ENCODE measurements around the gene INO80E. TPM values are rescaled to one million over a fixed set of nuclear protein-coding genes. Genes with fewer than 3 reads are reported as not detected.

The INO80E gene
- total and polyA plus RNA-seq, 2 of the 8 experiments (the other 6 are each of a cell fraction or from before 2014, with no cell fraction given): 43.0 to 91.2 TPM

GRCh38 chr16:29978564-29979270 is 17.3 kb upstream of the INO80E start:
- H4K8ac ChIP-seq (ENCODE audit: extremely low read depth, insufficient read depth, low read length): peak overlapping the region; percentile 54
- no peak overlapping the region for H2BK5ac ChIP-seq (ENCODE audit: low read depth, low read length)
- WGBS, 2 experiments (ENCODE audit: extremely low coverage in 1 of 2, insufficient coverage in 1 of 2, insufficient read length in 1 of 2, insufficient replicate concordance in 2 of 2, low coverage in 1 of 2, low lambda C conversion rate in 2 of 2, missing lambda C conversion rate in 1 of 2): 88% methylated on average over 9 of the region's 9 CpGs; no CpG with 5 or more reads in 1 of the 2 experiments
- H2AK5ac ChIP-seq (ENCODE audit: low read depth, low read length): no peak overlapping the region
- H2AFZ ChIP-seq (ENCODE audit: low read length): no peak overlapping the region
- FAIRE-seq (no peak), DNase-seq (ENCODE audit: low read depth in 1 of 2, low spot score in 2 of 2) (no peak)
- no peak overlapping the region for H3K18ac ChIP-seq (ENCODE audit: extremely low read depth, low read length)
- H3K23me2 ChIP-seq (ENCODE audit: low read depth, low read length): peaks cover 7% of the 10 kb centered on the region; the same call in 1 of the 2 replicates
- H4K20me1 ChIP-seq (replicated peaks in 1 of 2; ENCODE audit: control insufficient read depth in 1 of 2, insufficient read depth in 2 of 2, low read length in 2 of 2): peaks cover 4 to 18% of the 10 kb centered on the region in 2 experiments
- H3K4ac ChIP-seq (replicated peaks; ENCODE audit: insufficient read length, low read depth, low read length): no peak overlapping the region
- H3K14ac ChIP-seq (ENCODE audit: insufficient read length): no peak overlapping the region
- no peak overlapping the region for H2BK15ac ChIP-seq (ENCODE audit: low read length)
- no peak overlapping the region for H3K23ac ChIP-seq (ENCODE audit: insufficient read length)
- H3K4me1 ChIP-seq (replicated peaks in 1 of 4; ENCODE audit: control insufficient read depth in 3 of 4, insufficient read depth in 4 of 4, low read length in 3 of 4): peaks cover 4 to 20% (median 7%) of the 10 kb centered on the region in 4 experiments
- no peak overlapping the region for H4K5ac ChIP-seq (ENCODE audit: insufficient read length, low read depth, low read length)
- ChIA-PET POLR2A (ENCODE audit: partially characterized antibody) (interaction anchor here (0.9 to 1.3 kb wide), 4 partner anchors 11 to 95 kb away, joined by 3 read pairs; no protein-coding TSS in a partner anchor), CTCF (ENCODE audit: partially characterized antibody) (interaction anchor here (1.2 to 4.4 kb wide), 3 partner anchors 15 to 130 kb away, joined by 3 to 19 read pairs (median 4); no protein-coding TSS in a partner anchor)
- no peak overlapping the region for H3K4me3 ChIP-seq (ENCODE audit: extremely low read depth in 1 of 4, insufficient read depth in 2 of 4, low read depth in 3 of 4, low read length in 4 of 4)
- no peak overlapping the region for H3K56ac ChIP-seq (replicated peaks; ENCODE audit: insufficient read length, low read depth, low read length)
- H3K36me3 ChIP-seq (ENCODE audit: control insufficient read depth in 2 of 4, insufficient read depth in 4 of 4, low read length in 3 of 4): peaks cover 14 to 50% (median 44%) of the 10 kb centered on the region in 4 experiments
- peaks cover 25% of the 10 kb centered on the region for H3K79me1 ChIP-seq (ENCODE audit: low read depth, low read length)
- H3K79me2 ChIP-seq (ENCODE audit: control insufficient read depth in 1 of 2, insufficient read depth in 2 of 2, low read length in 2 of 2): peaks cover 9 to 34% of the 10 kb centered on the region in 2 experiments
- H3K27ac ChIP-seq (ENCODE audit: low read depth, low read length): no peak overlapping the region
- H2BK12ac ChIP-seq (ENCODE audit: low read depth, low read length): no peak overlapping the region
- H3K27me3 ChIP-seq (replicated peaks in 1 of 4; ENCODE audit: control insufficient read depth in 3 of 4, extremely low read depth in 1 of 4, insufficient read depth in 3 of 4, low read length in 3 of 4): no peaks in the 10 kb centered on the region
- H3K9me3 ChIP-seq (ENCODE audit: insufficient read depth in 2 of 2, low read depth in 1 of 2, low read length in 1 of 2): no peaks in the 10 kb centered on the region
- H3K4me2 ChIP-seq (ENCODE audit: insufficient read depth in 1 of 2, low read depth in 2 of 2, low read length in 2 of 2): no peak overlapping the region
- H4K91ac ChIP-seq (replicated peaks; ENCODE audit: insufficient read length, low read length): no peak overlapping the region
- H2BK120ac ChIP-seq (replicated peaks; ENCODE audit: low read depth, low read length): no peak overlapping the region
- no peak overlapping the region for H2BK20ac ChIP-seq (ENCODE audit: low read length)
- H3K9ac ChIP-seq (replicated peaks in 1 of 4; ENCODE audit: extremely low read depth in 1 of 4, low read depth in 3 of 4, low read length in 3 of 4): no peak overlapping the region
- TF ChIP-seq, protein P1, sequence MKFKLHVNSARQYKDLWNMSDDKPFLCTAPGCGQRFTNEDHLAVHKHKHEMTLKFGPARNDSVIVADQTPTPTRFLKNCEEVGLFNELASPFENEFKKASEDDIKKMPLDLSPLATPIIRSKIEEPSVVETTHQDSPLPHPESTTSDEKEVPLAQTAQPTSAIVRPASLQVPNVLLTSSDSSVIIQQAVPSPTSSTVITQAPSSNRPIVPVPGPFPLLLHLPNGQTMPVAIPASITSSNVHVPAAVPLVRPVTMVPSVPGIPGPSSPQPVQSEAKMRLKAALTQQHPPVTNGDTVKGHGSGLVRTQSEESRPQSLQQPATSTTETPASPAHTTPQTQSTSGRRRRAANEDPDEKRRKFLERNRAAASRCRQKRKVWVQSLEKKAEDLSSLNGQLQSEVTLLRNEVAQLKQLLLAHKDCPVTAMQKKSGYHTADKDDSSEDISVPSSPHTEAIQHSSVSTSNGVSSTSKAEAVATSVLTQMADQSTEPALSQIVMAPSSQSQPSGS (IDR thresholded peaks at IDR 0.05; ENCODE audit: low read length): no peak
- no peak for TF ChIP-seq CBX8 (IDR thresholded peaks at IDR 0.05; ENCODE audit: borderline replicate concordance, low read depth, low read length)
- TF ChIP-seq SAP30 (IDR thresholded peaks at IDR 0.05; ENCODE audit: insufficient read depth, insufficient replicate concordance, low read length): no peak
- no peak for TF ChIP-seq SP2 (IDR thresholded peaks at IDR 0.05; ENCODE audit: low read length)
- TF ChIP-seq BRCA1 (IDR thresholded peaks at IDR 0.05; ENCODE audit: low read depth, low read length): no peak
- no peak for TF ChIP-seq NRF1 (IDR thresholded peaks at IDR 0.05; ENCODE audit: low read depth, low read length)
- TF ChIP-seq POLR2AphosphoS5 (IDR thresholded peaks at IDR 0.05; ENCODE audit: low read depth, low read length): no peak
- no peak for TF ChIP-seq CTBP2 (IDR thresholded peaks at IDR 0.05; ENCODE audit: borderline replicate concordance, insufficient read depth, insufficient read length, low read length)
- no peak for TF ChIP-seq EP300 (IDR thresholded peaks at IDR 0.05; ENCODE audit: borderline replicate concordance in 1 of 2, low read depth in 2 of 2, low read length in 2 of 2)
- no peak for TF ChIP-seq HDAC6 (IDR thresholded peaks at IDR 0.05; ENCODE audit: low read depth, low read length)
